CD8-positive, alpha-beta memory T cell (primary cell): ENCODE results near the gene SUSD4. TPM values are rescaled to one million over a fixed set of nuclear protein-coding genes. Genes with fewer than 3 reads are reported as not detected.

Experiments used
- CTCF ChIA-PET: fragments of 350-600 bp; sonication (Branson Sonifier 250); formaldehyde crosslinking; loops from one replicate; lab custom pipeline; 2021; ENCODE audit warnings: antibody characterized with exemption; lab: Charles Lee
- POLR2A ChIA-PET: fragments of 350-600 bp; sonication (Branson Sonifier 250); formaldehyde crosslinking; loops from one replicate; lab custom pipeline; 2021; ENCODE audit warnings: antibody characterized with exemption; lab: Charles Lee
- DNase-seq, 5 donors: peaks; one replicate each; pipeline versions ENCODE4 v3.0.0 to v3.0.0-alpha.2; 2020 to 2022; ENCODE audit warnings: mixed read lengths in 1 of 5
- H3K27ac ChIP-seq: one replicate; pipeline ENCODE4 v1.7.0; 2013; ENCODE audit warnings: low read depth, mild to moderate bottlenecking, low read length, moderate library complexity
- H3K27me3 ChIP-seq: 2 replicates; pipeline ENCODE4 v1.7.0; 2013; ENCODE audit warnings: low read length, mild to moderate bottlenecking; ENCODE audit not compliant: insufficient read depth, poor library complexity, severe bottlenecking
- H3K36me3 ChIP-seq: 2 replicates; pipeline ENCODE4 v1.7.0; 2013; ENCODE audit warnings: mild to moderate bottlenecking, low read length, moderate library complexity; ENCODE audit not compliant: insufficient read depth
- H3K4me1 ChIP-seq: 2 replicates; pipeline ENCODE4 v1.7.0; 2013; ENCODE audit warnings: mild to moderate bottlenecking, low read length, moderate library complexity; ENCODE audit not compliant: insufficient read depth
- H3K4me3 ChIP-seq: 2 replicates; pipeline ENCODE4 v1.7.0; 2013; ENCODE audit warnings: mild to moderate bottlenecking, low read length
- H3K9me3 ChIP-seq: 2 replicates; pipeline ENCODE4 v1.7.0; 2013; ENCODE audit warnings: mild to moderate bottlenecking, low read length
- H3K27ac Mint-ChIP-seq, 8 donors: one replicate each; pipeline ENCODE4 v1.8.0; 2020 to 2021; ENCODE audit warnings: mixed read lengths in 8 of 8, mild to moderate bottlenecking in 6 of 8, inconsistent platforms in 3 of 8, moderate library complexity in 3 of 8
- H3K27me3 Mint-ChIP-seq, 2 donors: one replicate each; pipeline ENCODE4 v1.8.0; 2020 to 2021; ENCODE audit warnings: mixed read lengths in 2 of 2, mild to moderate bottlenecking in 1 of 2, moderate library complexity in 1 of 2
- H3K36me3 Mint-ChIP-seq, 3 donors: one replicate each; pipeline ENCODE4 v1.8.0; 2020 to 2021; ENCODE audit warnings: mixed read lengths in 3 of 3, inconsistent platforms in 1 of 3, mild to moderate bottlenecking in 1 of 3
- H3K4me1 Mint-ChIP-seq, 3 donors: one replicate each; pipeline ENCODE4 v1.8.0; 2020 to 2021; ENCODE audit warnings: mixed read lengths in 3 of 3, inconsistent platforms in 1 of 3, mild to moderate bottlenecking in 1 of 3
- H3K4me3 Mint-ChIP-seq, 7 donors: one replicate each; pipeline ENCODE4 v1.8.0; 2020 to 2021; ENCODE audit warnings: mixed read lengths in 7 of 7, mild to moderate bottlenecking in 6 of 7, moderate library complexity in 4 of 7, inconsistent platforms in 2 of 7
- H3K9me3 Mint-ChIP-seq, 5 donors: one replicate each; pipeline ENCODE4 v1.8.0; 2020 to 2022; ENCODE audit warnings: mixed read lengths in 5 of 5, mild to moderate bottlenecking in 3 of 5, moderate library complexity in 2 of 5, inconsistent platforms in 1 of 5
- polyA plus RNA-seq: library from polyadenylated mRNA; unstranded; fragments of 300-500 nt; fragmentation: Illumina TruSeq; gene quantifications from one replicate; pipeline ENCODE4 v1.2.3, GENCODE V29; 2021
- total RNA-seq, 2 experiments: library from RNA; stranded (reverse); gene quantifications; one replicate each; pipeline ENCODE4 v1.2.3, GENCODE V29; 2021

Gene SUSD4
- total and polyA plus RNA-seq, 3 experiments from 2014 or later = 0.16 to 4.2 (median 0.18) TPM

DNA sequence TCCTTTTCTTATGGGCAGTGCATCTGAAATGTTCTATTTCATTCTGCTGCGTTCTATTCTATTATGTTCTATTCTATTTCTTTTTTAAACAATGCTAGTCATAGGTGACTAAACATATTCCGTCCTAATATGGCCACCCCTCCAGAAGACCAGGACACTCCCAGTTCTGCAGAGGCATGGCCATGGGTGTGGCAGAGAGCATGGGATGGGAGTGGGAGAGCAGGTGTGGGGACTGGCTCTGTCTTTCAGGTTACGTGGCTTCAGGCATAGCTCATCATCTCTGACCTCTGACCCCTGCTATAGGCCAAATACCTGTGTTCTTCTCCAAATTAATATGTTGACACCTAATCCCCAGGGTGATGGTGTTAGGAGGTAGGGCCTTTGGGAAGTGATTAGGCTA is 187.5 kb downstream of the SUSD4 start:
- H3K4me3 ChIP-seq = no peak overlapping the region
- no peak overlapping the region for H3K27ac Mint-ChIP-seq
- H3K27me3 ChIP-seq = no peaks in the 10 kb centered on the region
- no peak overlapping the region for H3K4me3 Mint-ChIP-seq
- POLR2A ChIA-PET = interaction anchor here (0.6 kb wide), 1 partner anchor 249 kb away, joined by 8 read pairs; no protein-coding TSS in a partner anchor
- H3K9me3 ChIP-seq = no peaks in the 10 kb centered on the region
- DNase-seq = no peak
- H3K27me3 Mint-ChIP-seq = peaks cover 9 to 13% of the 10 kb centered on the region in 2 donors
- H3K36me3 ChIP-seq = no peaks in the 10 kb centered on the region
- H3K36me3 Mint-ChIP-seq = no peaks in the 10 kb centered on the region
- peaks cover 0 to 3% (median 3%) of the 10 kb centered on the region in 5 donors for H3K9me3 Mint-ChIP-seq
- H3K4me1 ChIP-seq = no peaks in the 10 kb centered on the region
- peaks cover 0 to 6% (median 0%) of the 10 kb centered on the region in 3 donors for H3K4me1 Mint-ChIP-seq
- H3K27ac ChIP-seq = no peak overlapping the region
- CTCF ChIA-PET = no interaction called here

DNA sequence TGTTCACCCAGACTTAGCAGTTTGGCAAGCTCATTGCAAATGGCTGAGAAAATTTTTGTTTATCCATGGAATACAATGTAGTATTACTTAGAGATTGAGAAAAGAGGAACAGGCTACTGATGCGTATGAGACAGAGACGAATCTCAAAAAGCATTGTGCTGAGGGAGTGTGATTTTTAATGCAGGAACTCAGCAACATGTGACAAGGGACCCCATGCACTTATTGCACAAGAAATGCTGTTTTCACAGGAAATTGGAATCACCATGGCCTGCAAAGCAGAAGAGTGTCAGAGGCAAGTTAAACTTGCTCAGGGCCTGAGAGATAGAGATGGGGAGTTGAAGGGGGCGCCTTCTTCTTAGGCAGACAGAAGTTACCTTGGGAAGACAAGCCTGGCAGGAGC is 188.3 kb downstream of the SUSD4 start:
- no peak for DNase-seq
- POLR2A ChIA-PET = no interaction called here
- CTCF ChIA-PET = no interaction called here
- Histone ChIP-seq H3K9me3 (no peaks in the 10 kb centered on the region), H3K27ac (no peak overlapping the region), H3K4me1 (no peaks in the 10 kb centered on the region), H3K36me3 (no peaks in the 10 kb centered on the region), H3K27me3 (no peaks in the 10 kb centered on the region), H3K4me3 (no peak overlapping the region)
- no peaks in the 10 kb centered on the region for H3K36me3 Mint-ChIP-seq
- peaks cover 0 to 3% (median 3%) of the 10 kb centered on the region in 5 donors for H3K9me3 Mint-ChIP-seq
- H3K27me3 Mint-ChIP-seq = peaks cover 5 to 9% of the 10 kb centered on the region in 2 donors
- H3K4me3 Mint-ChIP-seq = no peak overlapping the region
- H3K4me1 Mint-ChIP-seq = peaks cover 0 to under 1% (median 0%) of the 10 kb centered on the region in 3 donors
- H3K27ac Mint-ChIP-seq = peak overlapping the region in 1 of 8 donors; percentile 14

DNA sequence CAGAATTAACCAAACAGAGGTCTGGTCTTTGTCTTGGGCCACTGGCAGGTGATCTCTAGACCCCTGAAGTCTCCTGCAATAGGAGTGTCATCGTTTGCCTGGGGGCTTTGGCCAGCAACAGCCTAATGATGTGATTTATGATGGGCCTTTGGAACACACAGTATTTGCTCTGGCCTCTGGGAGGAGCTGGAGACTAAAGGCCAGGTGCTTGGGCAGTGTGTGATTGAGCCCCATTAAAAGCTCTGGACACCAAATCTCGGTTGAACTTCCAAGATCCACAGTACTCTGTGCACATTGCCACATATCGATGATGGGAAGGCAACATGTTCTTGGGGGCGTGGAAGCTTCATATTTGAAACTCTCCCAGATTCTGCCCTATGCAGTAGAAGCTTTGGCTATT is 188.9 kb downstream of the SUSD4 start:
- Histone ChIP-seq H3K36me3 (no peaks in the 10 kb centered on the region), H3K27ac (no peak overlapping the region), H3K4me1 (no peaks in the 10 kb centered on the region), H3K27me3 (no peaks in the 10 kb centered on the region), H3K9me3 (no peaks in the 10 kb centered on the region), H3K4me3 (no peak overlapping the region)
- DNase-seq = no peak
- Mint-ChIP-seq H3K9me3 (peaks cover 0 to 3% (median 3%) of the 10 kb centered on the region in 5 donors), H3K27me3 (peaks cover 4 to 9% of the 10 kb centered on the region in 2 donors), H3K36me3 (no peaks in the 10 kb centered on the region), H3K4me3 (no peak overlapping the region), H3K4me1 (no peaks in the 10 kb centered on the region), H3K27ac (no peak overlapping the region)
- CTCF ChIA-PET = no interaction called here
- POLR2A ChIA-PET = no interaction called here

Other genes with a start within 250 kb of the SUSD4 start
- gene TLR5, start 220.9 kb downstream of the SUSD4 start, total RNA-seq = under 1 TPM; 0.22 to 0.46 TPM
- gene TLR5, start 220.9 kb downstream of the SUSD4 start, polyA plus RNA-seq = 0.71 TPM
- gene CCDC185, start 29.2 kb upstream of the SUSD4 start, total RNA-seq = not detected
- gene CCDC185, start 29.2 kb upstream of the SUSD4 start, polyA plus RNA-seq = not detected